Left lung (tissue), 10 donors: Measurements from ENCODE around the gene LPIN3. TPM values are rescaled to one million over a fixed set of nuclear protein-coding genes. Genes with fewer than 3 reads are reported as not detected.
A peak's percentile ranks its signal among the peaks of the same experiment; 100 is the strongest.

Experiments
- ATAC-seq: fragments of 200-7000 bp; cut with Tn5 transposase; one replicate; pipeline ENCODE4 v1.9.1; 2020; ENCODE audit warnings: moderate library complexity
- DNase-seq, 4 donors: peaks; one replicate each; pipeline ENCODE4 v3.0.0-alpha.2; 2013 to 2020
- H3K27ac ChIP-seq, 2 donors: fragments of 200-600 bp; sonication (generic) in 1 of 2; one replicate each; pipeline versions ENCODE4 v1.5.0 to v1.8.0; 2020 to 2021
- H3K27me3 ChIP-seq, 2 donors: fragments of 200-600 bp; sonication (generic) in 1 of 2; one replicate each; pipeline versions ENCODE4 v1.5.0 to v1.8.0; 2020 to 2021
- H3K36me3 ChIP-seq, 2 donors: fragments of 200-600 bp; sonication (generic) in 1 of 2; one replicate each; pipeline versions ENCODE4 v1.5.0 to v1.8.0; 2020 to 2021
- H3K4me1 ChIP-seq, 2 donors: fragments of 200-600 bp; one replicate each; pipeline ENCODE4 v1.8.0; 2021
- H3K4me3 ChIP-seq, 2 donors: fragments of 200-600 bp; sonication (generic) in 1 of 2; one replicate each; pipeline versions ENCODE4 v1.5.0 to v1.8.0; 2020 to 2021; ENCODE audit warnings: mild to moderate bottlenecking in 1 of 2
- H3K9me3 ChIP-seq, 2 donors: fragments of 200-600 bp; sonication (generic) in 1 of 2; one replicate each; pipeline versions ENCODE4 v1.5.0 to v1.8.0; 2020 to 2021
- CTCF ChIP-seq, 2 donors: fragments of 200-600 bp; sonication (generic) in 1 of 2; IDR thresholded peaks; one replicate each; pipeline versions ENCODE4 v1.5.0 to v1.8.0; 2021; ENCODE audit warnings: antibody characterized with exemption in 2 of 2
- intact Hi-C, 2 donors: fragments of 100-400 bp; cut with DNase I; formaldehyde crosslinking; loops; one replicate each; pipeline versions ENCODE4 v1.11.2 to v1.14.2; 2022
- polyA plus RNA-seq, 6 donors: library from polyadenylated mRNA; unstranded; fragments of 120-200 nt; gene quantifications; one replicate each; pipeline ENCODE4 v1.2.1, GENCODE V29; 2013; ENCODE audit not compliant: insufficient read length in 6 of 6
- total RNA-seq, 2 donors: library from RNA; stranded (reverse); fragmentation: NEBNext Ultra II Directional; extraction: Animal tissue kit (Norgen Biotek cat#: 25700); gene quantifications; one replicate each; pipeline ENCODE4 v1.2.1, GENCODE V29; 2021
- donor health status: DM: no; HTN: yes; CAD: no.
- donor health status: DM: no; HTN: no; CAD: no.

Gene LPIN3
- total and polyA plus RNA-seq, 8 donors: 9.6 to 20.4 (median 14.2) TPM

GRCh38 chr20:41353530-41353929 is 12.9 kb downstream of the LPIN3 start:
- peaks cover 0 to 27% of the 10 kb centered on the region in 2 donors for H3K36me3 ChIP-seq
- H3K27ac ChIP-seq: no peak overlapping the region
- no peaks in the 10 kb centered on the region for H3K27me3 ChIP-seq
- no peaks in the 10 kb centered on the region for H3K9me3 ChIP-seq
- no peak for DNase-seq
- no peaks in the 10 kb centered on the region for H3K4me1 ChIP-seq
- ATAC-seq: no peak
- TF ChIP-seq CTCF (IDR thresholded peaks at IDR 0.05): no peak
- intact Hi-C loops: no loop called here
- H3K4me3 ChIP-seq: no peak overlapping the region

- DNase-seq (no peak), ATAC-seq (no peak)
- intact Hi-C loops: no loop called here
- no peak for TF ChIP-seq CTCF (IDR thresholded peaks at IDR 0.05)
- Histone ChIP-seq H3K9me3 (no peaks in the 10 kb centered on the region), H3K4me1 (no peaks in the 10 kb centered on the region), H3K27me3 (no peaks in the 10 kb centered on the region), H3K36me3 (peaks cover 0 to 19% of the 10 kb centered on the region in 2 donors), H3K27ac (no peak overlapping the region), H3K4me3 (no peak overlapping the region)
Observed at GRCh38 chr20:41355192-41355591, 14.6 kb downstream of the LPIN3 start.

- TF ChIP-seq CTCF (IDR thresholded peaks at IDR 0.05): no peak
- H3K27ac ChIP-seq: no peak overlapping the region
- no peaks in the 10 kb centered on the region for H3K27me3 ChIP-seq
- no peaks in the 10 kb centered on the region for H3K9me3 ChIP-seq
- intact Hi-C loops: no loop called here
- no peaks in the 10 kb centered on the region for H3K4me1 ChIP-seq
- DNase-seq (peak in 1 of 4 donors; percentile 24), ATAC-seq (no peak)
- peaks cover 0 to 19% of the 10 kb centered on the region in 2 donors for H3K36me3 ChIP-seq
- no peak overlapping the region for H3K4me3 ChIP-seq
Observed at GRCh38 chr20:41355598-41356203, 15.1 kb downstream of the LPIN3 start.

GRCh38 chr20:41356951-41357350 is 16.3 kb downstream of the LPIN3 start:
- no peak for ATAC-seq
- intact Hi-C loops: no loop called here
- TF ChIP-seq CTCF (IDR thresholded peaks at IDR 0.05): no peak

GRCh38 chr20:41357424-41358163 is 17.0 kb downstream of the LPIN3 start:
- intact Hi-C loops: no loop called here

More at GRCh38 chr20:41356951-41357350, 16.3 kb downstream of the LPIN3 start:
- DNase-seq: peak in 1 of 4 donors; percentile 52
- H3K36me3 ChIP-seq: peaks cover 0 to 19% of the 10 kb centered on the region in 2 donors
- H3K27me3 ChIP-seq: no peaks in the 10 kb centered on the region
- no peak overlapping the region for H3K27ac ChIP-seq
- no peaks in the 10 kb centered on the region for H3K9me3 ChIP-seq
- H3K4me1 ChIP-seq: no peaks in the 10 kb centered on the region
- H3K4me3 ChIP-seq: no peak overlapping the region

More at GRCh38 chr20:41357424-41358163, 17.0 kb downstream of the LPIN3 start:
- H3K4me1 ChIP-seq: no peaks in the 10 kb centered on the region
- H3K9me3 ChIP-seq: no peaks in the 10 kb centered on the region
- TF ChIP-seq CTCF (IDR thresholded peaks at IDR 0.05): no peak
- H3K4me3 ChIP-seq: no peak overlapping the region
- peaks cover 0 to 12% of the 10 kb centered on the region in 2 donors for H3K36me3 ChIP-seq
- DNase-seq (peak in 1 of 4 donors; percentile 70), ATAC-seq (no peak)
- no peak overlapping the region for H3K27ac ChIP-seq
- H3K27me3 ChIP-seq: no peaks in the 10 kb centered on the region
